Lung (tissue), 12 donors: ENCODE data around the gene FGGY. TPM values are rescaled to one million over a fixed set of nuclear protein-coding genes. Genes with fewer than 3 reads are reported as not detected.
A peak's percentile ranks its signal among the peaks of the same experiment; 100 is the strongest.
"Not testable (repeated sequence)": the region's sequence is repeated elsewhere in the genome, so short reads cannot be mapped to it uniquely, and the experiment has no call there.

ENCODE experiments used
- ATAC-seq: fragments of 200-7000 bp; cut with Tn5 transposase; one replicate; pipeline ENCODE4 v1.9.1; 2020; ENCODE audit warnings: moderate number of reproducible peaks; ENCODE audit not compliant: insufficient read depth, low FRiP score
- DNase-seq, 3 donors: peaks; one replicate each; pipeline ENCODE4 v3.0.0-alpha.2; 2013 to 2017
- H3K27ac ChIP-seq, 2 donors: one replicate each; pipeline ENCODE4 v1.5.1; 2013; ENCODE audit warnings: mild to moderate bottlenecking in 2 of 2, moderate library complexity in 2 of 2, control low read depth in 1 of 2, inconsistent platforms in 1 of 2, low read depth in 1 of 2, low read length in 1 of 2
- H3K27me3 ChIP-seq, 3 donors: one replicate each; pipeline ENCODE4 v1.5.1; 2013; ENCODE audit warnings: low read length in 2 of 3; ENCODE audit not compliant: control insufficient read depth in 3 of 3, insufficient read depth in 3 of 3
- H3K36me3 ChIP-seq, 4 donors: one replicate each; pipeline ENCODE4 v1.5.1; 2013; ENCODE audit warnings: low read length in 4 of 4, mild to moderate bottlenecking in 1 of 4, moderate library complexity in 1 of 4; ENCODE audit not compliant: control insufficient read depth in 4 of 4, insufficient read depth in 4 of 4
- H3K4me1 ChIP-seq, 5 donors: one replicate each; pipeline ENCODE4 v1.5.1; 2013; ENCODE audit warnings: low read length in 5 of 5, mild to moderate bottlenecking in 2 of 5, moderate library complexity in 1 of 5; ENCODE audit not compliant: control insufficient read depth in 5 of 5, insufficient read depth in 5 of 5
- H3K4me3 ChIP-seq: one replicate; pipeline ENCODE4 v1.5.1; 2013; ENCODE audit warnings: mild to moderate bottlenecking, control low read depth, moderate library complexity
- H3K9ac ChIP-seq, 2 donors: one replicate each; pipeline ENCODE4 v1.5.1; 2013; ENCODE audit warnings: low read length in 2 of 2, control low read depth in 1 of 2; ENCODE audit not compliant: insufficient read depth in 1 of 2
- H3K9me3 ChIP-seq, 4 donors: one replicate each; pipeline ENCODE4 v1.5.1; 2013; ENCODE audit warnings: low read length in 3 of 4, mild to moderate bottlenecking in 1 of 4, moderate library complexity in 1 of 4; ENCODE audit not compliant: control insufficient read depth in 4 of 4, insufficient read depth in 3 of 4
- CTCF ChIP-seq: IDR thresholded peaks from 2 replicates; pipeline ENCODE4 v1.5.1; 2012; ENCODE audit warnings: mild to moderate bottlenecking; ENCODE audit errors: control extremely low read depth, extremely low read depth
- WGBS, 2 donors: extraction: QIAGEN DNeasy Blood & Tissue Kit; methylation state at CpG; one replicate each; pipeline ENCODE4 v1.1.7; 2013; 5-methylcytosine and 5-hydroxymethylcytosine counted together
- polyA plus RNA-seq, 2 donors: library from polyadenylated mRNA; stranded (reverse); fragments of 200-250 nt; gene quantifications; one replicate each; pipeline ENCODE4 v1.2.1, GENCODE V29; 2013
- total RNA-seq, 2 donors: library from RNA; depleted of rRNA in 1 of 2; stranded (reverse); fragments of >200 nt in 1 of 2; gene quantifications; one replicate each; pipeline ENCODE4 v1.2.1, GENCODE V29; 2014 to 2021
- donor health status: control.
- donor health status: control.
- donor health status: Bipolar disorder and iron deficiency.
- donor health status: healthy.
- donor health status: DM: yes; HTN: yes; CAD: no.

FGGY gene
- total and polyA plus RNA-seq, 4 donors, result 16.1 to 42.3 (median 18.3) TPM

- peak; percentile 68 for ATAC-seq
- Histone ChIP-seq H3K36me3 (no peaks in the 10 kb centered on the region), H3K27me3 (no peaks in the 10 kb centered on the region), H3K4me3 (no peak overlapping the region), H3K9ac (no peak overlapping the region), H3K9me3 (no peaks in the 10 kb centered on the region), H3K27ac (peak overlapping the region; percentile 51 to 59), H3K4me1 (peaks cover 8 to 19% (median 10%) of the 10 kb centered on the region in 5 donors)
- peak; percentile 46 to 84 (median 75) for DNase-seq
- 80 to 84% methylated on average over 7 of the region's 7 CpGs for WGBS, 2 donors
- no peak for TF ChIP-seq CTCF
Measured at GRCh38 chr1:59707178-59707791, 410.4 kb downstream of the FGGY start.

DNA sequence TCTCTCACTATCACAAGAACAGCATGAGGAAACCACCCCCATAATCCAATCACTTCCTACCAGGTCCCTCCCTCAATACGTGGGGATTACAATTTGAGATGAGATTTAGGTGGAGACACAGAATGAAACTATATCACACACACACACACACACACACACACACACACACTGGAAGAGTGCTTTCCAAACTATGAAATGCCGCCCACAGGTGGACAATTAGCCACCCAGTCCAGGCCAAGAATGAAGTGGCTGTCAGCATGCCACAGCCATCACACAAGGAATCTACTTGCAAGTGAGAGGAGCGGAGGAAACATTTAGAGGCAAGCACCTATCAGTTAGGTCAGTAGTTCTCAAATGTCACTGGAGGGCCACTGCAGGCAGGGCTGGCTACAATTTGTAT, 412.4 kb downstream of the FGGY start:
- no peak overlapping the region for H3K9ac ChIP-seq
- H3K27ac ChIP-seq, result no peak overlapping the region
- H3K27me3 ChIP-seq, result no peaks in the 10 kb centered on the region
- DNase-seq (no peak), ATAC-seq (no peak)
- 72 to 78% methylated on average over 3 of the region's 3 CpGs for WGBS, 2 donors
- no peaks in the 10 kb centered on the region for H3K9me3 ChIP-seq
- TF ChIP-seq CTCF, result no peak
- peaks cover 4 to 9% (median 7%) of the 10 kb centered on the region in 5 donors for H3K4me1 ChIP-seq
- H3K4me3 ChIP-seq, result no peak overlapping the region
- H3K36me3 ChIP-seq, result no peaks in the 10 kb centered on the region

DNA sequence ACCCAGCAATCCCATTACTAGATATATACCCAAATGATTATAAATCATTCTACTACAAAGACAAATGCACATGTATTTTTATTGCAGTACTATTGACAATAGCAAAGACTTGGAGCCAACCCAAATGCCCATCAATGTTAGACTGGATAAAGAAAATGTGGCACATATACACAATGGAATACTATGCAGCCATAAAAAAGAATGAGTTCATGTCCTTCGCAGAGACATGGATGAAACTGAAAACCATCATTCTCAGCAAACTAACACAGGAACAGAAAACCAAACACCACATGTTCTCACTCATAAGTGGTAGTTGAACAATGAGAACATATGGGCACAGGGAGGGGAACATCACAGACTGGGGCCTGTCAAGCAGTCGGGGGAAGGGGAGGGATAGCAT, 414.0 kb downstream of the FGGY start:
- not testable (repeated sequence) for H3K9me3 ChIP-seq, H3K4me3 ChIP-seq, H3K27ac ChIP-seq, ATAC-seq, H3K36me3 ChIP-seq, H3K4me1 ChIP-seq, DNase-seq, H3K27me3 ChIP-seq, H3K9ac ChIP-seq
- WGBS, 2 donors, result 95 to 99% methylated on average over 2 of the region's 2 CpGs

DNA sequence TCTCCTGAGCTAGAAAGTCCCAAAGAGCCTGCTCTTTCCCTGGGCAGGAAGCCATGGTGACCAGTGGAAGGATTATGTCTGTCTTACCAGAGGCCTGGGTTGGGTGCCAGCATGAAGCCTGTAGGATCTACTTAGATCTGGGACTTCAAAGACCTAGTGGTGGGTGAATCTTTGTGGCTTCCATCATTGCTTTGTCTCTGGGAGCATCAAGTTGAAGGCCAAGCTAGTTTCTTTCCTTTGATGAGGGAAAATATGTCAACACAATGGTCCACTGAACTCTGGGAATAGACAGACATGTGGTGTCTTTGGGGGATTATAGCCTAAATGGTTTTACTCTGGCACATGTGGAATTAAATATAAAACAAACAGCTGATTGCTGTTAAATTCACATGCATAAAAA, 417.3 kb downstream of the FGGY start:
- no peaks in the 10 kb centered on the region for H3K9me3 ChIP-seq
- H3K36me3 ChIP-seq, result no peaks in the 10 kb centered on the region
- no peaks in the 10 kb centered on the region for H3K27me3 ChIP-seq
- TF ChIP-seq CTCF, result no peak
- DNase-seq (no peak), ATAC-seq (no peak)
- no peak overlapping the region for H3K9ac ChIP-seq
- peaks cover 0 to 6% (median 1%) of the 10 kb centered on the region in 5 donors for H3K4me1 ChIP-seq
- H3K4me3 ChIP-seq, result no peak overlapping the region
- no peak overlapping the region for H3K27ac ChIP-seq
